BE2C (cell line): ENCODE data around the gene EPM2AIP1.

ENCODE experiments used
- DNase-seq: peaks from one replicate; pipeline ENCODE4 v3.0.0-alpha.2; 2020
- H3K27me3 ChIP-seq: fragments of 250-450 bp; sonication (Bioruptor Pico); 2 replicates; pipeline ENCODE4 v1.5.1; 2020; ENCODE audit warnings: mild to moderate bottlenecking
- H3K36me3 ChIP-seq: fragments of 250-450 bp; sonication (Bioruptor Pico); 2 replicates; pipeline ENCODE4 v1.5.1; 2020; ENCODE audit warnings: mild to moderate bottlenecking
- H3K4me1 ChIP-seq: fragments of 250-450 bp; sonication (Bioruptor Pico); 2 replicates; pipeline ENCODE4 v1.5.1; 2020
- H3K4me3 ChIP-seq: 2 replicates; pipeline ENCODE4 v1.5.1; 2011; ENCODE audit warnings: low read depth, low read length
- H3K9me3 ChIP-seq: fragments of 250-450 bp; sonication (Bioruptor Pico); 2 replicates; pipeline ENCODE4 v1.5.1; 2020
- CTCF ChIP-seq: IDR thresholded peaks from 2 replicates; pipeline ENCODE4 v1.5.1; 2012; ENCODE audit warnings: mild to moderate bottlenecking, low read depth, low read length

EPM2AIP1 gene

GRCh38 chr3:37032961-37033360, 40.0 kb upstream of the EPM2AIP1 start:
- Histone ChIP-seq H3K36me3 (peaks cover 11% of the 10 kb centered on the region), H3K27me3 (no peaks in the 10 kb centered on the region), H3K4me3 (no peak overlapping the region), H3K9me3 (no peaks in the 10 kb centered on the region), H3K4me1 (no peaks in the 10 kb centered on the region)
- no peak for TF ChIP-seq CTCF
- no peak for DNase-seq

GRCh38 chr3:37031096-37031682, 38.3 kb upstream of the EPM2AIP1 start:
- no peaks in the 10 kb centered on the region for H3K9me3 ChIP-seq
- H3K36me3 ChIP-seq: peaks cover 13% of the 10 kb centered on the region
- no peak for TF ChIP-seq CTCF
- no peaks in the 10 kb centered on the region for H3K4me1 ChIP-seq
- H3K27me3 ChIP-seq: no peaks in the 10 kb centered on the region
- DNase-seq: no peak
- H3K4me3 ChIP-seq: no peak overlapping the region

- DNase-seq: no peak
- no peaks in the 10 kb centered on the region for H3K4me1 ChIP-seq
- peaks cover 15% of the 10 kb centered on the region for H3K36me3 ChIP-seq
- no peak for TF ChIP-seq CTCF
- no peaks in the 10 kb centered on the region for H3K9me3 ChIP-seq
- no peak overlapping the region for H3K4me3 ChIP-seq
- no peaks in the 10 kb centered on the region for H3K27me3 ChIP-seq
Observed at GRCh38 chr3:37030588-37030987, 37.7 kb upstream of the EPM2AIP1 start.

GRCh38 chr3:37029516-37030163, 36.7 kb upstream of the EPM2AIP1 start:
- TF ChIP-seq CTCF: no peak
- Histone ChIP-seq H3K27me3 (no peaks in the 10 kb centered on the region), H3K4me3 (no peak overlapping the region), H3K36me3 (peaks cover 15% of the 10 kb centered on the region), H3K9me3 (no peaks in the 10 kb centered on the region), H3K4me1 (no peaks in the 10 kb centered on the region)
- no peak for DNase-seq

GRCh38 chr3:37029111-37029510, 36.2 kb upstream of the EPM2AIP1 start:
- Histone ChIP-seq H3K36me3 (peaks cover 15% of the 10 kb centered on the region), H3K4me3 (no peak overlapping the region), H3K27me3 (no peaks in the 10 kb centered on the region), H3K9me3 (no peaks in the 10 kb centered on the region), H3K4me1 (no peaks in the 10 kb centered on the region)
- no peak for DNase-seq
- no peak for TF ChIP-seq CTCF

GRCh38 chr3:37028329-37028728, 35.4 kb upstream of the EPM2AIP1 start:
- Histone ChIP-seq H3K36me3 (peaks cover 15% of the 10 kb centered on the region; the same call in 1 of the 2 replicates), H3K9me3 (no peaks in the 10 kb centered on the region), H3K4me3 (no peak overlapping the region), H3K4me1 (no peaks in the 10 kb centered on the region), H3K27me3 (no peaks in the 10 kb centered on the region)
- DNase-seq: peak; percentile 73
- no peak for TF ChIP-seq CTCF
